H9 (cell line): ENCODE data around the gene GARRE1. TPM values are rescaled to one million over a fixed set of nuclear protein-coding genes. Genes with fewer than 3 reads are reported as not detected.
A peak's percentile ranks its signal among the peaks of the same experiment; 100 is the strongest.

Experiments
- DNase-seq: peaks from one replicate; pipeline ENCODE4 v3.0.0-alpha.2; 2017
- H2AFZ ChIP-seq: one replicate; pipeline ENCODE4 v1.6.1; 2013; ENCODE audit warnings: mild to moderate bottlenecking, low read length, control low read depth, moderate library complexity
- H2AK5ac ChIP-seq: 2 replicates; pipeline ENCODE4 v1.6.1; 2013; ENCODE audit warnings: low read length, control low read depth, mixed read lengths; ENCODE audit not compliant: insufficient read length
- H2BK120ac ChIP-seq: one replicate; pipeline ENCODE4 v1.6.1; 2013; ENCODE audit warnings: low read depth, mild to moderate bottlenecking, low read length, control low read depth, inconsistent platforms; ENCODE audit not compliant: poor library complexity, severe bottlenecking
- H2BK12ac ChIP-seq: 2 replicates; pipeline ENCODE4 v1.6.1; 2013; ENCODE audit warnings: low read length, control low read depth, mixed read lengths, low read depth; ENCODE audit not compliant: insufficient read length
- H2BK15ac ChIP-seq: 2 replicates; pipeline ENCODE4 v1.6.1; 2013; ENCODE audit warnings: low read depth, low read length, control low read depth
- H2BK20ac ChIP-seq: one replicate; pipeline ENCODE4 v1.6.1; 2013; ENCODE audit warnings: low read depth, mild to moderate bottlenecking, low read length, control low read depth, inconsistent platforms; ENCODE audit not compliant: poor library complexity, severe bottlenecking
- H2BK5ac ChIP-seq: 2 replicates; pipeline ENCODE4 v1.6.1; 2013; ENCODE audit warnings: low read length, control low read depth, mixed read lengths; ENCODE audit not compliant: insufficient read length
- H3K14ac ChIP-seq: 2 replicates; pipeline ENCODE4 v1.6.1; 2013; ENCODE audit warnings: low read length, control low read depth; ENCODE audit not compliant: insufficient read depth
- H3K18ac ChIP-seq: 2 replicates; pipeline ENCODE4 v1.6.1; 2013; ENCODE audit warnings: low read depth, mild to moderate bottlenecking, mixed read lengths, low read length, control low read depth; ENCODE audit not compliant: insufficient read length
- H3K23ac ChIP-seq: 2 replicates; pipeline ENCODE4 v1.6.1; 2013; ENCODE audit warnings: low read length, control low read depth, mixed read lengths, low read depth; ENCODE audit not compliant: insufficient read length
- H3K23me2 ChIP-seq: 2 replicates; pipeline ENCODE4 v1.6.1; 2013; ENCODE audit warnings: low read depth, mild to moderate bottlenecking, mixed read lengths, low read length, control low read depth; ENCODE audit not compliant: insufficient read length, poor library complexity, severe bottlenecking
- H3K27ac ChIP-seq: 2 replicates; pipeline ENCODE4 v1.5.1; 2013; ENCODE audit warnings: low read length, control low read depth, mixed read lengths, low read depth; ENCODE audit not compliant: insufficient read length
- H3K27me3 ChIP-seq: 2 replicates; pipeline ENCODE4 v1.6.1; 2013; ENCODE audit warnings: low read length, control low read depth, inconsistent platforms; ENCODE audit not compliant: insufficient read depth
- H3K4ac ChIP-seq: 2 replicates; pipeline ENCODE4 v1.6.1; 2013; ENCODE audit warnings: low read depth, mild to moderate bottlenecking, control low read depth, inconsistent platforms, low read length, moderate library complexity
- H3K4me1 ChIP-seq: 2 replicates; pipeline ENCODE4 v1.6.1; 2013; ENCODE audit warnings: low read length, control low read depth, inconsistent platforms; ENCODE audit not compliant: insufficient read depth
- H3K4me2 ChIP-seq: 2 replicates; pipeline ENCODE4 v1.6.1; 2013; ENCODE audit warnings: low read length, control low read depth, mixed read lengths; ENCODE audit not compliant: insufficient read length, insufficient read depth
- H3K56ac ChIP-seq: 2 replicates; pipeline ENCODE4 v1.6.1; 2013; ENCODE audit warnings: low read depth, mild to moderate bottlenecking, mixed read lengths, low read length, control low read depth; ENCODE audit not compliant: insufficient read length
- H3K79me1 ChIP-seq: 2 replicates; pipeline ENCODE4 v1.6.1; 2013; ENCODE audit warnings: low read depth, mild to moderate bottlenecking, moderate library complexity, low read length, control low read depth, inconsistent platforms; ENCODE audit not compliant: insufficient read depth, poor library complexity, severe bottlenecking
- H3K79me2 ChIP-seq: 2 replicates; pipeline ENCODE4 v1.6.1; 2013; ENCODE audit warnings: low read length, control low read depth, inconsistent platforms; ENCODE audit not compliant: insufficient read depth
- H3K9ac ChIP-seq: 2 replicates; pipeline ENCODE4 v1.6.1; 2013; ENCODE audit warnings: low read length, control low read depth, mixed read lengths; ENCODE audit not compliant: insufficient read length; ENCODE audit errors: extremely low read depth
- H3K9me3 ChIP-seq: one replicate; pipeline ENCODE4 v1.6.1; 2013; ENCODE audit warnings: low read depth, low read length, inconsistent platforms; ENCODE audit not compliant: control insufficient read depth
- H3T11ph ChIP-seq: one replicate; pipeline ENCODE4 v1.6.1; 2013; ENCODE audit warnings: mild to moderate bottlenecking, low read length, control low read depth, inconsistent platforms
- H4K20me1 ChIP-seq: one replicate; pipeline ENCODE4 v1.6.1; 2013; ENCODE audit not compliant: control insufficient read depth, insufficient read length, insufficient read depth
- H4K5ac ChIP-seq: 2 replicates; pipeline ENCODE4 v1.6.1; 2013; ENCODE audit warnings: low read depth, mild to moderate bottlenecking, mixed read lengths, low read length, control low read depth; ENCODE audit not compliant: insufficient read length
- H4K8ac ChIP-seq: replicated peaks from 2 replicates; pipeline ENCODE4 v1.6.1; 2013; ENCODE audit warnings: low read length, control low read depth, mixed read lengths, low read depth; ENCODE audit not compliant: insufficient read length
- H4K91ac ChIP-seq: 2 replicates; pipeline ENCODE4 v1.6.1; 2013; ENCODE audit warnings: low read depth, mild to moderate bottlenecking, moderate library complexity, mixed read lengths, low read length, control low read depth; ENCODE audit not compliant: insufficient read length
- H3K27ac Mint-ChIP-seq, 3 experiments: 2 replicates in 2 of 3; 3 replicates in 1 of 3; pipeline ENCODE4 v1.8.0; 2020 to 2021; ENCODE audit warnings: mixed read lengths in 3 of 3, mild to moderate bottlenecking in 1 of 3, moderate library complexity in 1 of 3
- H3K27me3 Mint-ChIP-seq: 2 replicates; pipeline ENCODE4 v1.8.0; 2021; ENCODE audit warnings: low read depth, mild to moderate bottlenecking, moderate library complexity, mixed read lengths
- H3K36me3 Mint-ChIP-seq, 3 experiments: 2 replicates in 2 of 3; 3 replicates in 1 of 3; pipeline ENCODE4 v1.8.0; 2020 to 2021; ENCODE audit warnings: low read depth in 3 of 3, mixed read lengths in 3 of 3; ENCODE audit not compliant: insufficient read depth in 1 of 3
- H3K4me1 Mint-ChIP-seq, 2 experiments: 2 replicates each; pipeline ENCODE4 v1.8.0; 2020; ENCODE audit warnings: mixed read lengths in 2 of 2
- H3K4me3 Mint-ChIP-seq, 2 experiments: 2 replicates in 1 of 2; 3 replicates in 1 of 2; pipeline ENCODE4 v1.8.0; 2020 to 2021; ENCODE audit warnings: mild to moderate bottlenecking in 2 of 2, mixed read lengths in 2 of 2, moderate library complexity in 1 of 2
- H3K9me3 Mint-ChIP-seq, 2 experiments: 2 replicates in 1 of 2; 3 replicates in 1 of 2; pipeline ENCODE4 v1.8.0; 2020; ENCODE audit warnings: mild to moderate bottlenecking in 2 of 2, mixed read lengths in 2 of 2, moderate library complexity in 1 of 2
- CTCF ChIP-seq: fragments of 200-600 bp; sonication (generic); conservative IDR thresholded peaks from 3 replicates; pipeline ENCODE4 v1.8.0; 2021; ENCODE audit warnings: antibody characterized with exemption, mild to moderate bottlenecking
- WGBS: extraction: QIAGEN DNeasy Blood & Tissue Kit; methylation state at CpG from one replicate; pipeline ENCODE4 v1.1.7; 2013; ENCODE audit warnings: missing lambda C conversion rate, low lambda C conversion rate, mixed read lengths; ENCODE audit not compliant: insufficient read length; ENCODE audit errors: extremely low coverage; 5-methylcytosine and 5-hydroxymethylcytosine counted together
- total RNA-seq: library from RNA; stranded (reverse); gene quantifications from 2 replicates; pipeline ENCODE4 v1.2.1, GENCODE V29; 2021

The GARRE1 gene
- total RNA-seq, 1 experiment from 2014 or later: 24.1 TPM

- Mint-ChIP-seq H3K4me3 (no peak overlapping the region), H3K27ac (peak overlapping the region in 1 of 3 experiments; percentile 24; a peak in 3 of 7 replicates)
These were observed 22.3 kb downstream of the GARRE1 start for GRCh38 chr19:34276614-34277013.

More at GRCh38 chr19:34276614-34277013, 22.3 kb downstream of the GARRE1 start:
- no peak overlapping the region for H3K56ac ChIP-seq
- no peak overlapping the region for H2BK15ac ChIP-seq
- H3K27ac ChIP-seq: no peak overlapping the region
- no peak overlapping the region for H3K4me2 ChIP-seq
- no peak overlapping the region for H2BK120ac ChIP-seq
- no peak for DNase-seq
- no peak overlapping the region for H2AFZ ChIP-seq
- no peak overlapping the region for H4K91ac ChIP-seq
- TF ChIP-seq CTCF: no peak
- Mint-ChIP-seq H3K27me3 (no peaks in the 10 kb centered on the region), H3K4me1 (peaks cover 4 to 5% of the 10 kb centered on the region in 2 experiments; a peak in 3 of 4 replicates), H3K36me3 (peaks cover 3 to 8% (median 6%) of the 10 kb centered on the region in 3 experiments; a peak in 5 of 7 replicates), H3K9me3 (no peaks in the 10 kb centered on the region)
- H3K23me2 ChIP-seq: no peaks in the 10 kb centered on the region
- H3K79me1 ChIP-seq: no peaks in the 10 kb centered on the region
- no peak overlapping the region for H3T11ph ChIP-seq
- no peaks in the 10 kb centered on the region for H3K4me1 ChIP-seq
- no peak overlapping the region for H2BK5ac ChIP-seq
- H2BK12ac ChIP-seq: no peak overlapping the region
- no peaks in the 10 kb centered on the region for H4K20me1 ChIP-seq
- H2BK20ac ChIP-seq: no peak overlapping the region
- no peak overlapping the region for H2AK5ac ChIP-seq
- no peak overlapping the region for H4K8ac ChIP-seq
- no CpG with 5 or more reads among the region's 4 CpGs for WGBS
- no peak overlapping the region for H4K5ac ChIP-seq
- no peak overlapping the region for H3K18ac ChIP-seq
- H3K9me3 ChIP-seq: no peaks in the 10 kb centered on the region
- H3K23ac ChIP-seq: no peak overlapping the region
- no peaks in the 10 kb centered on the region; the same call in none of the 2 replicates for H3K79me2 ChIP-seq
- H3K14ac ChIP-seq: no peak overlapping the region
- H3K9ac ChIP-seq: no peak overlapping the region
- H3K4ac ChIP-seq: no peak overlapping the region
- H3K27me3 ChIP-seq: no peaks in the 10 kb centered on the region
